NCI-H2196 (cell line): ENCODE results near the gene TLR5.
A peak's percentile ranks its signal among the peaks of the same experiment; 100 is the strongest.

Experiments used
- DNase-seq: peaks from one replicate; lab custom pipeline; 2025; ENCODE audit not compliant: unreplicated experiment; lab: John Stamatoyannopoulos, UW

Gene TLR5

DNA sequence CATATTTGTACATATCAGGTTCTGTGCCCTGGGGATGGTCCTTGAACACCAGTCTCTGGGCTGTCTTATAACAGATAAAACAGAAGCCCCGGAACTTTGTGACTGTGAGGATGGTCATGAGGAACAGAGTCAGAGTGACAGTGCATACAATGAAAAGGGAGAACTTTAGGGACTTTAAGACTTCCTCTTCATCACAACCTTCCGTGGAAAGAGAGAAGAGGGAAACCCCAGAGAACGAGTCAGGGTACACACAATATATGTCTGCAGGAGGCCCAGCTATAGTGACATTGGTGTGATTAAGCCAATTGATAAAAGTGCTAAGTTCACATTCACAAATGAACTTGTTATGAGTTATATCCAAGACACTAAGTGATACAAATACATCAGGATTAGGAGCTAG is 32.1 kb downstream of the TLR5 start:
- DNase-seq = no peak

DNA sequence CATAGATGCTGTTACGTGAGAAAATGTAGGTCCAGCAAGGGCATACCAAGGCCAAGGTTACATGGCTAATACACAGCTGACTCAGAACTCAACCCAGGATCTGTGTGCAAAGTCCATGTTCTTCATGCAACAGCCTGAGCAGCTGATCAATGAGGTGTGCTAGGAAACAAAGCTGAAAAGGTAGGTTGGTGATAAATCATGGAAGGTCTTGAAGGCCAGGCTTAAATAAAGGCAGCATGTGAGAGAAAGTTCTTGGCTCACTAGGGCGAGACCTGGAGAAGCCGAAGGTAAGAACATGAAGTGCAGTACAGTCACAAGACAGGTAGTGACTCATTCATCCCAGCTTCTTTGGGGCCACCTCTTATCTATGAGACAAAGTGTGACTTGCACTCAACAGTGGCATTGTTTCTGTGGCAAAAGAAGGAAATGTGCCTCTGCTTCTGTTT is 33.4 kb downstream of the TLR5 start:
- no peak for DNase-seq

DNA sequence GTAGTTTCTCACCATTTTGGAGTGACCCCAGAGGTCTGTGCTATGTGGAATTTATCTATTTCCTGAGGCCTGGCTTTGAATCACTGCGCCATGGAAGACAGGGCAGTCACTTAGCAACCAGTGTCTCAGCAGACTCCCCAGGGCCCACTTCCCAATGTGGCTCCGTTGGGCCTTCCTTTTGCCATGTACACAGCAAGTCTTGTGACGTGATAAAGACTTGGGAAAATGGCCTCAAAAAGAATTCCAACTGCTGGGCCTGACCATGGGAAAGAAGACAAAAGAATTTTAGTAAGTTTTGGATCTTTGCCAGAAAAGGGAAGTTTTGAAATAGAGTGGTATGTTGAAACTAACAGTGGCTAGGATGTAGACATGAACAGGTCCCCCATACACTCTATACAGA is 36.2 kb downstream of the TLR5 start:
- DNase-seq = no peak

DNA sequence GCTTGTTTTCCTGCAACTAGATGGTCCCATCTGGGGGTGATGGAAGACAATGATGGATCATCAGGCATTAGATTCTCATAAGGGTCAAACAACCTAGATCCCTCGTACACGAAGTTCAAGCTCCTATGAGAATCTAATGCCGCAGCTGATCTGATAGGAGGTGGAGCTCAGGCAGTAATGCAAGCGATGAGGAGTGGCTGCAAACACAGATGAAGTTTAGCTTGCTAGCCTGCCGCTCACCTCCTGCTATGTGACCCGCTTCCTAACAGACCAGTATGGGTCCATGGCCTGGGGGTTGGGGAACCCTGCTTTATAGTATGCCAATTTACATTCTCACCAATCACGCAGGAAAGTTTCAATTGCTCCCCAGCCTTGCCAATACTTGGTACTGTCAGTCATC is 37.5 kb downstream of the TLR5 start:
- DNase-seq = no peak

DNA sequence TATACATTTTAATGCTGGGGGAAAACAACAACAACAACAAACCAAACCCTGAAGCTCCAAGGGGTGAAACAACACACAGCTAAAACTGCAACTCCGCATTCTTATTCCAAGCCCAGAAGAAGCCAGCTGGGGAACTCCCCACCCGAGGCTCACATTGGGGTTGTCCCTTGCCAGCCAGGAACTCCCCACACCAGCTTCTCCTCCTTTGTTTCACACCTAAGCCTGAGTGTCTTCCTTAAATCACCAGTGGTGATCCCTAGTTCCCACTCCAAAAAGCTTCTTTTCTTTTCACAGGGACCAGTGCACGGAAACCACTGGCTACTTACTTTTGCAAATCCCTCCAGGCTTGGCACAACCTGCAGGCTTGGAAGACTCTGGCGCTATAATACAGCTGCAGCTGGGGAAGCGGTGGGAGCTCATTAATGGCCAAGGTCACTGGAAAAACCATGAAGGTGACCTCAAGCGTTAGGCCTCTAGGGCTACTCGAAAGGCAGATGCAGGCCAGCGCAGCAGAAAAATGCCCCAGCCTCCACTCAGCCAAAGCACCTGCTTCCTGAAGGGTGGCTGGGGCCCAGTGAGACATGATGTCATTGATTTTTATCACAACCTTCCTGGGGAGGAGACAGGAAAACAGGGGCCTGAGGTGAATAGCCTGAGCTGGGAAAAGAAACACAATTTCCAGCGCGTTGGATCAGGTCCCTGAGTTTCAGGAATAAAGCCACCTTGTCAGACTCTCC is 40.1 kb downstream of the TLR5 start:
- peak; percentile 30 for DNase-seq

DNA sequence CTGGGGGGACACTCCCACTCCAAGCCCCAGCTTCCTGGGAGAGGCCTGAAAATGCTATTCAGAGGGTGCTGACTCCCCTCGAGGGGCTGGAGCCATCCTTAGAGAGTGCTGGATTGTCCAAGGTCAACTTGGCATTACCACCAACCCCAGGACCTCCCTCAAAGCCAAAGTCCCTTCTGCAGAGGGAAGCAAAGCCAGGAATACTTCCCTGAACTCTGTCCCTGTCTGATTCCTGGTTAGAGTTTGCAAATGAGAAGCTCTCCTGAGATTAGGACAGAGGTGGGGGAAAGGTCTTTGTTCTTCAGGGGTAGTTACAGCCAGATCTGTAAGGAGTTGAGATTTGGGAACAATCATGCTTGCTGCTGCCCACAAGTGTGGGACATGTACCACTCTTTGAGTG is 45.3 kb downstream of the TLR5 start:
- DNase-seq = no peak

DNA sequence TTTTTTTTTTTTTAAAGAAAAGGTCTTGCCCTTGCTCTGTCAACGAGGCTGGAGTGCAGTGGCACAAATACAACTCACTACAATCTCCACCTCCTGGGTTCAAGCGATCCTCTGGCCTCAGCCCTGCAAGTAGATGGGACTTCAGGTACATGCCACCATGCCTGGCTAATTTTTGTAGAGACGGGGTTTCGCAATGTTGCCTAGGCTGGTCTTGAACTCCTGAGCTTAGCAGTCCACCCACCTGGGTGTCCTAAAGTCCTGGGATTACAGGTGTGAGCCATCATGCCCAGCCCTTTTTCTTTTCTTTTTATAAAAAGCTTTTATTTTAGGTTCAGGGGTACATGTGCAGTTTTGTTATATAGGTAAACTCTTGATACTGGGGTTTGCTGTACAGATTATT is 47.2 kb downstream of the TLR5 start:
- no peak for DNase-seq

DNA sequence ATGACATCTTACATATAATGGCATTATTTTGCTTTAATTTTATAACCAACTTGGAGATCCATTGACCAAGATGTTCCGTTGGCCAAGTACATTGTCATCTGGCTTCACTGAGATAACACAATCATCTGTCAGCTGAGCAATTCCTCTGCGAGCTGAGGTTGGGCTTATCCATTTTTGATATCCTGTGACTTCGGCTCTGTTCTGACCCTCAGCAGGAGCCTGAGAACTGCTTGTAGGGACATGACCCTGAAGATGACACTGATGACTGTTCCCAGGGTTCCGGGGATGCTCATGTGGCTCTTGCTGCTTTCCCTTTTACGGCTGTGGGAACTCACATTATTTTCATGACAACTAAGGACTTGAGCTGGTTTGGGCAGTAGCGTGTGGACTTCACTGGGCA is 51.2 kb downstream of the TLR5 start:
- DNase-seq = no peak

DNA sequence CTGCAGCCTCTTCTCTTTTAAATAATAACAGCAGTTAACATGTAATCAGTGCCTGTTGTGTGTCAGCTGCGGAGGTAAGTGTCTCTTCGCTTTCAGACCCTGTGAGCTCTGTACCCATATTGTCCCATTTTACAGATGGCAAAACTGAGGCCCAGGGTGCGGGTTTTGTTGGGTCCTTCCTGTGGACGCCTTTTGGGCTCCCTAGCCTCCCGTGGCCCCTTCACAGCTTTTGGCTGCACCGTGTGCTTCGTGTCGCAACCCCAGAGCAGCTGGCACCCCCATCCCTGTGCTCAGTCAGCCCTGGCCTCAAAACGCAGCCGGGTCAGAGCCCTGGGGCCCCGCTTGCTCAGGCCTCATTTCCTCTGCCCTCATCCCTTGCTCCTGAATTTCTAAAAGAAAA is 53.8 kb downstream of the TLR5 start:
- DNase-seq = no peak

DNA sequence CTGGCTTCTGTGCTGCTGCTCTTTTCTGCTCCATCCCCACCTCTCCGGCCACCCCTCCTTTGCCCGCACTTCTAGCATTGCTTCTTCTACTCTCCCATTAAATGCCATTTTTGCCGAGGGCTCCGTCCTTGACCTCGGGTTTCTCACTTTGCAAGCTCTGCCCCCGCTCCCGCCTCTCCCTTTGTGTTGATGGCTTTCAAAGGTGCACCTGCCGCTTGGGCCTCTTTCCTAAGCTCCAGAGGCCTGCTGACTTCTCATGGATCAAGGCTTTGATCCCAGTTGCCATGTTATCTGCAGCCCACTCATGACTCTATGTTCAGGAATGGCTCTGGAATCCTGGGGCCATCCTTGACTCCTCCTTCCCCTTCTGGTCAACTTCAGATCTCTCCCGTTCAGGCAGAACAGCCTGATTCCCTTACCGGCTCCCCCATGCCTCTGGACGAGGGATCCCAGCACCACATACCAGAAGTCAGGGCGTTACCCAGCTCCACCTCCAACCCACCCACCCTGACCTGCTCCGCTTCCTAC is 54.3 kb downstream of the TLR5 start:
- no peak for DNase-seq

DNA sequence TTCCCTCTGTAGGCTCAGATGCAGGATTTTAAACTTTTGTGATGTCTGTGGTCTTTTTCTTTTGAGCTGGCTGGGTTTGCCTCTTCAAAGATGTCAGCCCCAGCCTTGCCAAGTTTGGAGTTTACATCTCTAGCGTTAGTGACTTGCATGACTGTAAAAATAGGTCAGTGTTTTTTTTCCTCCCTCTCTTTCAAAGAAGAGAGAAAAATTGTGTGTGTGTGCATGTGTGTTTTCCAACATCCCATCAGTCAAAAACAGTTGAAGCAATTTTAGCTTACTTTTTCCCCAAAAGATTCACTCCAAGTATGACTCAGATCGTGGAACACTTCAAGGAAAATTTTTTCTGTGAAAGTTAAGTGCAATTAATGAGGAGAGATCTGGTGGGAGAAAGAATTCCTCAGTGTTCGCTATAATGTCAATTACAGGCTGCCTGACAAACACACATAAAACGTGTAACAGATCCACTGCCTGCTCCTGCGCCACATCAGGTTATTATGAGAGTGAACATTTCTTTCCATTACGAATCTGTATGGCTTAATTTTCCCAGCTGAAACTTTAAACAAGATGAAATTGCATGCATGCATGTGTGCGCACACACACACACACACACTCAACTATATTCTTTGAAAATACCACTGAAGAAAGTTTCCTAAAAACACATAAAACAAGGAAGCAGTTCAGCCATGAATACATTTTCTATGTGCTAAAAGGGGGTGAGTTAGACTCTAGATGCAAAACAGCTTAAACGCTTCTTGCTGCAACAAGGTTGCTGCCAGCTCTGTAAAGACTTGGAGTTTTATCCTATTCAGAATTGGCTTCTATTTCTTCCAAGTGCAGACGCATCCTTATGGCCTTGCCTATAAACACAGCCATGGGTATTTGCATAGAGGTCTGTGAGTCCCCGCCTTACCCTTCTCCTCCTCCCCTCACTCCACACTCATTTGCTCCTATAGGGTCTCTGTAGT is 55.5 kb downstream of the TLR5 start:
- DNase-seq = no peak

DNA sequence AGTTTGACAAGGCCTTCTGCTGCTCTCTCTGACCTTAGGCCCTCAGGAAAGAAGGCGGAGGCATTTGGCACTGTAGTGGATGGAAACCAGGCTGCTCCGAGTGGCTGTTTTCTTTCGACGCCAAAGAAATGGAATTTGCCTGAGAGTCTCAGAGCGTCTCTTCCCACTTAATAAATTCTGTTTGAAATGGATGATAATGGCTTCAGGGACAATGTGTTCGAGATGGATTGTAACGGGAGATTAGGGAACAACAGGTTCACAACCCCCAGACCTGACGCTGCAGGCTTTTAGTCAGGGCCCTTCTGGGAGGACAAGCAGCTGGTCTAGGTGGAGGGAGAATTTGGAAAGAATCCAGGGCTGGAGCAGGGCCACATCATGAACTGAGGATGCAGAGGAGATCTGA is 58.6 kb downstream of the TLR5 start:
- DNase-seq = no peak

DNA sequence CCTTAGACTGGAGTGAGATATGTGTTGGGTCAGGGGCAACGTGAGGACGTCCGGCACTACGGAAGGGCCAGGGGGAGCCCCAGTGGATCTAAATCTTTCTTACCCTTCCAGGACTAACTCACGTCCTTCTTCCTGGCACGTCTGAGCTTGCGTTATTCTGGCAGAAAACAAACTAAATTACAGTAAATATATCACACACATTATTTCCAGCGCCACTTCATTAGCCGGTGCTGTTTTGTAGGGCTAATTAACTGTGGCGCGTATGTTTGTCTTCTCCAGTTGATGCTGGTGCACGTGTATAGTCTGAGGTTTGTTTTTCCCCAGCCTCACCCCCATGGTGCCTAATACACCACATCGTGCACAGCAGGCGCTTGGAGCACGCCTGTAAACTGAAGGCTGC is 59.2 kb downstream of the TLR5 start:
- DNase-seq = no peak

DNA sequence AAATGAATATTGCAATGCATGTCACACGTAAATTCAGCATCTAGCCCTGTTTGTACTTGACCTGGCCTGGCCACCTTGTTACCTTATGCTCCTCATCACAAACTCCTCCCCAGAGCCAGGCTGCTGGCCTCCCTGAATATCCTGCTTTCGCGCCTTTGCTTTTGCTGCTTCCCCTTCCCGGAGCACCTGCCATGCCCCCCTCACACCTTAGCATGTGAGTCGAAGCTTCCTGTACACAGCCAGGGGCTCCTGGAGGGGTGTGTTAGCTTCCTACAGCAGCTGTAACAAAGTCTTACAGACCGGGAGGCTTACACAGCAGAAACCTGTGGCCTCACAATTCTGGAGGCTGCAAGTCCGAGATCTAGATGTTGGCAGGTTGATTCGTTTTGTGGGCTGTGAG is 60.1 kb downstream of the TLR5 start:
- no peak for DNase-seq

DNA sequence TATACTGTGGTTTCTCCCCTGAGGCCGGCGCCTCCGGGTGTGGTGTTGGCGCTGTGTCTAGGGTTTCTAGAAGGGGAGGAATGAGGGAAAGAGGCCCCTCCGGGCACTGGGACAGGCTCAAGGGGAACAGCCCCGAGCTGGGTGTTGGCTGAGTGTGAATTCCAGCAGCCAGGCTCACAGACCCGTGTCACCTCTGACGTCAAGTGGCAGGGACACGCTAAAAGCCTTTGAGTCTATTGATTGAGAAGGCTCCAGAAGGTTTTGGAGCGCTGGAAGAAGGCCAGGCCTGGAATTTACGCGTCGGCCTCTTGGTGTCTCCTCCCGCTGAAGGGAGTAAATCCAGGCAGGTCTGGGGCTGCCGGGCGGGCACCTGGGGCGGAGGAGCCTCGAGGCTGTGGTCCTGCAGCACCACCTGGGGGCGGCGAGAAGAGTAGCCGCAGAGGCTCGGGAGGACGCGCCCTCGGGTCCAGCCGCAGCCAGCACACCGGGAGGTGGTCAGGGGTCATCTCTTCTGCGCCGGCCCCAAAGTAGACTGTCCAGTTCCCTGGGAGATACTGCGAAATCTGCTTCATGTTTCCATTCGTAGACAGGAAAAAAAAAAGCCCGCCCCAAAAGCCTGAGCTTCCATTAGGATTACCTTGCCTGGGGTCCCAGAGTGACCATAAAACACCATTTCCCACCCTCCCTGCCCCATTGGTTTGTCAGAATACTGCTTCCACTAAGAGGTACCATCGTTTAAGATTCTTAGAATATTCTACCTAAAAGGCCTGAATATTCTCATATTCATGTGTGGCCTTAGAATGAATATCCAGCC is 61.7 kb downstream of the TLR5 start:
- peak; percentile 92 for DNase-seq

DNA sequence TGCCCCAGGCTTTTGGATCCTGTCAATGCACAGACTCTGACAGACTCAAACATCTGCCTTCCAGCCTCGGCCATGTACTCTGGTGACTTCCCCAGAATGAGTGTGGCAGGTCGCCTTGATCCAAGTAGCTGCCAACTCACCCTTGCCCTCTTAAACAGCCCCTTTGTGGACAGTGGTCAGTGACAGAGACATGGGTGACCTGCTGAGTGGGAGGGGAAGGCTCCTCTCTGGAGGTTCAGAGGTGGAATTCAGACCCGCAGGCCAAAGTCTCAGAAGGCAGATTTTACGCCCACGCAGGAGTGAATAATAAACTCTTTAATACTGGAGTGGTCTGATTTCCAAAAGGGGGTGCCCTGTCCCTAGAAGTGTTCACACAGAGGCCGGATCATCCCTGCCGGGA is 63.5 kb downstream of the TLR5 start:
- no peak for DNase-seq

DNA sequence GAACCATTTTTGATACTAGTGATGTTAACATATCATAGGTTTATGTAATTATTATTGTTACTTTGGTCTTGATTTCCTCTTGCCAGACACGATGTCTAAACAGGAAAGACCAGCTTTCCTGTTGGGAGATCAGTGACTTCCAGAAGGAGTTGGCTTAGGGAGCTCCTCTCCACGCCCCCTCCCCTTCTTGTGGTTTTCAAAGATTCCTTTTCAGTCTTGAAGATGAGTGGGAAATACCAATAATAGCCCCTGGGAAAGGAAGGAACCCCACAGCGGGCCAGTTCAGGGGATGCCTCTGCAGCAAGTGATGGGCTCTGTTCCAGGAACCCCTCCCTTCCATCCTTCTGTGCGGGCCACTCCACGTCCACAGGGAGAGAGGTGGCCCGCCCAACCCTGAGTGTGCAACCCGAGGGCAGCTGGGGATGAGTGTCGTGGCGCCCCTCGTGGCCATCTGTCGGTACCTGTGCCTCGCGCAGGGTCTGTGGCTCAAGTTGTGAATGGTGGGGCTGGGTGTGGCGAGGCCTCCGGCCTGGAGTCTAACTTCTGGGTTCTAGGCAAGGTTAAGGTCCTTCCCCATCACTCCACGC is 65.7 kb downstream of the TLR5 start:
- DNase-seq = no peak

DNA sequence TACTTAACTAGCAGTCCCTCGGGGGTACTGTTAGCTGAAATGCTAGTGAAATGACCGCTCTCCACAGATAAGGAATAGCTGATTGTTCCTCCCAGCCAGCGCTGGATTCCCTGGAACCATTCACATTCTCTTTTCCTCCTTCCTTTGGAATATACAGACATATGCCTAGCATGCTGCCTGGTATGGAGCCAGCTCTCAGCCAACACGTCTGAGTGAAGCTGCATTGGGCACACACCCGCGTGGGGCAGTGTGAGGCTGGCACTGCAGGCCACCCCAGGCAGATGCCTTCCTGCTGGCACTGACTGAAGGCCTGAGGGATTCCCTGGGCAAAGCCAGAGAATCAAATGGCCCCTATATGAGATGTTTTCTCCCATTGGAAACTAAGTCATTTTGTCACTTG is 66.7 kb downstream of the TLR5 start:
- no peak for DNase-seq

DNA sequence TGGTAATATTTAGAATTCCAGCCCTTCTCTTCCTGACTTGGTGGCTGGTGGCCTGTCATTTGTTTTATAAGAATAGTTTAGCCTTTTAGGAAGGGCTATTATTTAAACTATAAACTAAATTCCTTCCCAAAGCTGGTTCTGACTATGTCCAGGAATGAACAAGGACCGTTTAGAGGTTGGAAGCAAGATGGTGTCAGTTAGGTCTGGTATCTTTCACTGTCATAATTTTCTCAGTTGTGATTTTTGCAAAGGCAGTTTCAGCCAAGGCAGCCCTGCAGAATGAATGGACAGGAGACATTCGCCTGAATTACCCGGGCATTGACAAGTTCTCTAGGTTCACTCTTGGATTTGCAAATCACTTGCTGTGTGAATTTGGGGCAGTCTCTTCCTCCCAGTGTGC is 67.2 kb downstream of the TLR5 start:
- DNase-seq = no peak

DNA sequence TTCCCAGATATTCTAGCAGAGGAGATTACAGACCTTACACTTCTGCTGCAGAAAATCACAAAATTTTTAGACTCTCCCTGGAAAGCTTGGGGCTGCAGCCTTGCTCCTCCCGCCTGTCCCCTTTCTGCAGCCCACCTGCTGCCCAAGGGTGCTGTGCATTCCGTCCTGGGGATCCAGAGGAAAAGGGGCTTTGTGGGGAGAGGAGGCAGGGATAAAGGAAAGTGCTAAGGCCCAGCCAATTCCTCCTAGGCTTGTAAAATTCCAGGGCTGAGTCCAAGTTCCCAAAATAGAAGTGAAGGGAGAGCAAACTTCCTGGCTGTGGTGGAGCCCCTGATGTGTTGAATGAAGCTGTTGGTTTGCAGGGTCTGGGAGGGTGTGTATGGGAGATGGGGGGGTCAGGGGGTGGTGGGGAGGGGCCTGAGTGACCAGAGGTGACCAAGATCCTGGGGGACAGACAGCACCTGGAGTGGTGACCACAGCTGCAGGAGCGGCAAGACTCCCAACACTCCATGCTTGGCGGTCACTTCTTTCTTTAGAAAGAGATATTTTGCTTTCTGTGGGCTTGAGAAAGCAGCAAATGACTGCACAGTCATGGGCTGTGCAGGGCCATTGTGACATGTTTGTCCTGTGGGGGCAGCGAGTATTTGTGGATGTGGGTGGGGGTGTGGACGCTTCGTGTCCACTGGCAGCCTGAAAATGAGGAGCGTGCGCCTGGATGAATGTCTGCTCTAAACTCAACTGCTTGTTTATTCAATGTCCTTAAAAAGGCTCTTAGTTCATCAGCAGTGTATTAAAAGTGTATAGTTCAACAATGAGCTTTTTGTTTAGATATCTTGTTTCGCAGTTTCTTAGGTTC is 68.4 kb downstream of the TLR5 start:
- no peak for DNase-seq
